ENCODE data around the gene NR4A1.

DNA sequence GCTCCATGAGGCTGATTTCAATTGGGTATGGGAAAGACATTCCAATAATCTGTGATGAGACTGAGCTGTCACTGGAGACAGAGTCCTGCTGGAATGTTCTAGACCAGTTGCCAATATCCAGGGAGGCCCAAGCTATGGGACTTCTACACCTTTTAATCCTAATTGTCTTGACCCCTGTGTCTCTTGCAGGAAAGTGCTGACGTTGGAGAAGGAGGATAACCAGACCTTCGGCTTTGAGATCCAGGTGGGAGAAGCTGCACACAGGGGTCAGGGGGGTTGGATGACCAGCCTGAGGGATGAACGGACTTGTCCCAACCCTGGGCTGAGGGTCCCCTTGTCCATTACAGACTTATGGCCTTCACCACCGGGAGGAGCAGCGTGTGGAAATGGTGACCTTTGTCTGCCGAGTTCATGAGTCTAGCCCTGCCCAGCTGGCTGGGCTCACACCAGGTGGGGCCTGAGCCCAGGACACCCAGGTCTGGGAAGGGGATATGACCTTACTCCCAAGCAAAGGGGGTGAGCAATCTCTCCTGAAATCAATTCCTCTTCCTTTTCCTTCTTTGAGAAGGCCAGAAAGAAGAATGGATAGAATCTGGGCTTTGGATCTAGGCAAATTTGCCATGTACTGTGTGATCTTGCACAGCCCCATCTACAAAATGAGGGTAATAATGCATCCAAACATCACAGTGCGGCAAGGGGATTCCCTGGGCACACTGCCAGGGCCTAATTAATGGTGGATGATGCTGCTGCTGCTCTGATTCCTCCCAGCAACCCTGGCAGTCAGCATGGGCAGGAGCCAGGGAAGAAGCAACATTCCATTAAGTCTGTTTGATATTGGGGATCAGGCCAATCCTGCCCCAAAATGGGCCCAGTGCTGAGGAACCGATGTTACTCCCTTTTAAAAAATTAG lies 40.3 kb upstream of the NR4A1 start:
- TF ChIP-seq ZNF157 (tag by site-specific recombination; IDR thresholded peaks at IDR 0.05), result no peak
- TF ChIP-seq, protein P1, sequence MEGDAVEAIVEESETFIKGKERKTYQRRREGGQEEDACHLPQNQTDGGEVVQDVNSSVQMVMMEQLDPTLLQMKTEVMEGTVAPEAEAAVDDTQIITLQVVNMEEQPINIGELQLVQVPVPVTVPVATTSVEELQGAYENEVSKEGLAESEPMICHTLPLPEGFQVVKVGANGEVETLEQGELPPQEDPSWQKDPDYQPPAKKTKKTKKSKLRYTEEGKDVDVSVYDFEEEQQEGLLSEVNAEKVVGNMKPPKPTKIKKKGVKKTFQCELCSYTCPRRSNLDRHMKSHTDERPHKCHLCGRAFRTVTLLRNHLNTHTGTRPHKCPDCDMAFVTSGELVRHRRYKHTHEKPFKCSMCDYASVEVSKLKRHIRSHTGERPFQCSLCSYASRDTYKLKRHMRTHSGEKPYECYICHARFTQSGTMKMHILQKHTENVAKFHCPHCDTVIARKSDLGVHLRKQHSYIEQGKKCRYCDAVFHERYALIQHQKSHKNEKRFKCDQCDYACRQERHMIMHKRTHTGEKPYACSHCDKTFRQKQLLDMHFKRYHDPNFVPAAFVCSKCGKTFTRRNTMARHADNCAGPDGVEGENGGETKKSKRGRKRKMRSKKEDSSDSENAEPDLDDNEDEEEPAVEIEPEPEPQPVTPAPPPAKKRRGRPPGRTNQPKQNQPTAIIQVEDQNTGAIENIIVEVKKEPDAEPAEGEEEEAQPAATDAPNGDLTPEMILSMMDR (tag by site-specific recombination; IDR thresholded peaks at IDR 0.05), result no peak
